ENCODE data around the gene MPPED2.

The MPPED2 gene

GRCh38 chr11:30481796-30482195, 104.4 kb downstream of the MPPED2 start:
- no peaks in the 10 kb centered on the region for H3K27me3 ChIP-seq (ENCODE audit: low read depth)
- peaks cover 50% of the 10 kb centered on the region for H3K4me1 ChIP-seq
- H3K9me3 ChIP-seq: no peaks in the 10 kb centered on the region
- DNase-seq (ENCODE audit: low spot score in 2 of 2): no peak
- no peaks in the 10 kb centered on the region for H3K36me3 ChIP-seq (replicated peaks)
- no peak overlapping the region for H3K4me3 ChIP-seq
- in situ Hi-C loops (cut with MboI; ENCODE audit: low sequenced_read_pairs): no loop called here

- Histone ChIP-seq H3K4me3 (no peak overlapping the region), H3K9me3 (no peaks in the 10 kb centered on the region), H3K36me3 (replicated peaks) (no peaks in the 10 kb centered on the region), H3K4me1 (peaks cover 55% of the 10 kb centered on the region), H3K27me3 (ENCODE audit: low read depth) (no peaks in the 10 kb centered on the region)
- peak; percentile 34 to 79 for DNase-seq (ENCODE audit: low spot score in 2 of 2)
- in situ Hi-C loops (cut with MboI; ENCODE audit: low sequenced_read_pairs): no loop called here
Observed at GRCh38 chr11:30481330-30481729, 104.8 kb downstream of the MPPED2 start.

- no peaks in the 10 kb centered on the region for H3K9me3 ChIP-seq
- DNase-seq (ENCODE audit: low spot score in 2 of 2): peak; percentile 48 to 60
- no peaks in the 10 kb centered on the region for H3K27me3 ChIP-seq (ENCODE audit: low read depth)
- in situ Hi-C loops (cut with MboI; ENCODE audit: low sequenced_read_pairs): no loop called here
- peaks cover 62% of the 10 kb centered on the region for H3K4me1 ChIP-seq
- H3K36me3 ChIP-seq (replicated peaks): no peaks in the 10 kb centered on the region
- no peak overlapping the region for H3K4me3 ChIP-seq
Observed at GRCh38 chr11:30479899-30480298, 106.3 kb downstream of the MPPED2 start.

GRCh38 chr11:30478923-30479322, 107.2 kb downstream of the MPPED2 start:
- Histone ChIP-seq H3K9me3 (no peaks in the 10 kb centered on the region), H3K27me3 (ENCODE audit: low read depth) (no peaks in the 10 kb centered on the region), H3K36me3 (replicated peaks) (no peaks in the 10 kb centered on the region), H3K4me1 (peaks cover 62% of the 10 kb centered on the region), H3K4me3 (no peak overlapping the region)
- in situ Hi-C loops (cut with MboI; ENCODE audit: low sequenced_read_pairs): no loop called here
- DNase-seq (ENCODE audit: low spot score in 2 of 2): peak; percentile 51 to 65

- H3K4me1 ChIP-seq: peaks cover 56% of the 10 kb centered on the region
- H3K36me3 ChIP-seq (replicated peaks): no peaks in the 10 kb centered on the region
- peak in 1 of 2 experiments; percentile 98 for DNase-seq (ENCODE audit: low spot score in 2 of 2)
- no peak overlapping the region for H3K4me3 ChIP-seq
- no peaks in the 10 kb centered on the region for H3K27me3 ChIP-seq (ENCODE audit: low read depth)
- in situ Hi-C loops (cut with MboI; ENCODE audit: low sequenced_read_pairs): no loop called here
- H3K9me3 ChIP-seq: no peaks in the 10 kb centered on the region
Observed at GRCh38 chr11:30477061-30477460, 109.1 kb downstream of the MPPED2 start.

- H3K4me1 ChIP-seq: peaks cover 32% of the 10 kb centered on the region
- no peaks in the 10 kb centered on the region for H3K27me3 ChIP-seq (ENCODE audit: low read depth)
- no peak for DNase-seq (ENCODE audit: low spot score in 2 of 2)
- H3K4me3 ChIP-seq: no peak overlapping the region
- in situ Hi-C loops (cut with MboI; ENCODE audit: low sequenced_read_pairs): no loop called here
- H3K9me3 ChIP-seq: no peaks in the 10 kb centered on the region
- H3K36me3 ChIP-seq (replicated peaks): no peaks in the 10 kb centered on the region
Observed at GRCh38 chr11:30474151-30474954, 111.8 kb downstream of the MPPED2 start.

- H3K36me3 ChIP-seq (replicated peaks): no peaks in the 10 kb centered on the region
- H3K27me3 ChIP-seq (ENCODE audit: low read depth): no peaks in the 10 kb centered on the region
- no peak overlapping the region for H3K4me3 ChIP-seq
- peaks cover 11% of the 10 kb centered on the region for H3K4me1 ChIP-seq
- H3K9me3 ChIP-seq: no peaks in the 10 kb centered on the region
- in situ Hi-C loops (cut with MboI; ENCODE audit: low sequenced_read_pairs): no loop called here
- DNase-seq (ENCODE audit: low spot score in 2 of 2): no peak
Observed at GRCh38 chr11:30471244-30471643, 114.9 kb downstream of the MPPED2 start.

- DNase-seq (ENCODE audit: low spot score in 2 of 2): no peak
- Histone ChIP-seq H3K9me3 (no peaks in the 10 kb centered on the region), H3K36me3 (replicated peaks) (no peaks in the 10 kb centered on the region), H3K4me1 (peaks cover 5% of the 10 kb centered on the region), H3K4me3 (no peak overlapping the region), H3K27me3 (ENCODE audit: low read depth) (no peaks in the 10 kb centered on the region)
- in situ Hi-C loops (cut with MboI; ENCODE audit: low sequenced_read_pairs): no loop called here
Observed at GRCh38 chr11:30468881-30469280, 117.3 kb downstream of the MPPED2 start.

- in situ Hi-C loops (cut with MboI; ENCODE audit: low sequenced_read_pairs): no loop called here
- no peak for DNase-seq (ENCODE audit: low spot score in 2 of 2)
- H3K27me3 ChIP-seq (ENCODE audit: low read depth): no peaks in the 10 kb centered on the region
- peaks cover 20% of the 10 kb centered on the region for H3K4me1 ChIP-seq
- H3K4me3 ChIP-seq: no peak overlapping the region
- H3K9me3 ChIP-seq: no peaks in the 10 kb centered on the region
- no peaks in the 10 kb centered on the region for H3K36me3 ChIP-seq (replicated peaks)
Observed at GRCh38 chr11:30467176-30467575, 119.0 kb downstream of the MPPED2 start.

GRCh38 chr11:30465623-30466022, 120.5 kb downstream of the MPPED2 start:
- in situ Hi-C loops (cut with MboI; ENCODE audit: low sequenced_read_pairs): no loop called here
- no peak overlapping the region for H3K4me3 ChIP-seq
- H3K27me3 ChIP-seq (ENCODE audit: low read depth): no peaks in the 10 kb centered on the region
- no peak for DNase-seq (ENCODE audit: low spot score in 2 of 2)
- peaks cover 22% of the 10 kb centered on the region for H3K4me1 ChIP-seq
- no peaks in the 10 kb centered on the region for H3K36me3 ChIP-seq (replicated peaks)
- H3K9me3 ChIP-seq: no peaks in the 10 kb centered on the region

GRCh38 chr11:30465192-30465591, 121.0 kb downstream of the MPPED2 start:
- H3K36me3 ChIP-seq (replicated peaks): no peaks in the 10 kb centered on the region
- H3K4me3 ChIP-seq: no peak overlapping the region
- DNase-seq (ENCODE audit: low spot score in 2 of 2): no peak
- H3K9me3 ChIP-seq: no peaks in the 10 kb centered on the region
- no peaks in the 10 kb centered on the region for H3K27me3 ChIP-seq (ENCODE audit: low read depth)
- in situ Hi-C loops (cut with MboI; ENCODE audit: low sequenced_read_pairs): no loop called here
- peaks cover 22% of the 10 kb centered on the region for H3K4me1 ChIP-seq

- no peak for DNase-seq (ENCODE audit: low spot score in 2 of 2)
- no peaks in the 10 kb centered on the region for H3K36me3 ChIP-seq (replicated peaks)
- in situ Hi-C loops (cut with MboI; ENCODE audit: low sequenced_read_pairs): no loop called here
- H3K4me3 ChIP-seq: no peak overlapping the region
- no peaks in the 10 kb centered on the region for H3K9me3 ChIP-seq
- H3K4me1 ChIP-seq: peaks cover 17% of the 10 kb centered on the region
- no peaks in the 10 kb centered on the region for H3K27me3 ChIP-seq (ENCODE audit: low read depth)
Observed at GRCh38 chr11:30463266-30463665, 122.9 kb downstream of the MPPED2 start.

- no peaks in the 10 kb centered on the region for H3K36me3 ChIP-seq (replicated peaks)
- H3K9me3 ChIP-seq: no peaks in the 10 kb centered on the region
- peaks cover 17% of the 10 kb centered on the region for H3K4me1 ChIP-seq
- DNase-seq (ENCODE audit: low spot score in 2 of 2): no peak
- H3K27me3 ChIP-seq (ENCODE audit: low read depth): no peaks in the 10 kb centered on the region
- H3K4me3 ChIP-seq: no peak overlapping the region
- in situ Hi-C loops (cut with MboI; ENCODE audit: low sequenced_read_pairs): no loop called here
Observed at GRCh38 chr11:30462421-30462820, 123.7 kb downstream of the MPPED2 start.

GRCh38 chr11:30459821-30460220, 126.3 kb downstream of the MPPED2 start:
- Histone ChIP-seq H3K27me3 (ENCODE audit: low read depth) (no peaks in the 10 kb centered on the region; the same call in 1 of the 2 replicates), H3K4me3 (no peak overlapping the region), H3K4me1 (peaks cover 23% of the 10 kb centered on the region), H3K36me3 (replicated peaks) (no peaks in the 10 kb centered on the region), H3K9me3 (no peaks in the 10 kb centered on the region)
- DNase-seq (ENCODE audit: low spot score in 2 of 2): no peak
- in situ Hi-C loops (cut with MboI; ENCODE audit: low sequenced_read_pairs): no loop called here

GRCh38 chr11:30459306-30459705, 126.8 kb downstream of the MPPED2 start:
- in situ Hi-C loops (cut with MboI; ENCODE audit: low sequenced_read_pairs): no loop called here
- no peak for DNase-seq (ENCODE audit: low spot score in 2 of 2)
- Histone ChIP-seq H3K36me3 (replicated peaks) (no peaks in the 10 kb centered on the region), H3K27me3 (ENCODE audit: low read depth) (no peaks in the 10 kb centered on the region; the same call in 1 of the 2 replicates), H3K4me1 (peaks cover 28% of the 10 kb centered on the region), H3K4me3 (no peak overlapping the region), H3K9me3 (no peaks in the 10 kb centered on the region)
